ENCODE data around the gene HSPA2. TPM values are rescaled to one million over a fixed set of nuclear protein-coding genes. Genes with fewer than 3 reads are reported as not detected.

The HSPA2 gene
- total and polyA plus RNA-seq, 2 donors (not counting 1 experiment from before 2014, with no cell fraction given) = 3.6 to 19.6 TPM

- Histone ChIP-seq H3K9me3 (ENCODE audit: control extremely low read depth in 1 of 3, control insufficient read depth in 2 of 3, insufficient read depth in 1 of 3, low read length in 2 of 3) (no peaks in the 10 kb centered on the region), H3K27me3 (replicated peaks in 1 of 4; ENCODE audit: control extremely low read depth in 1 of 4, control insufficient read depth in 3 of 4, insufficient read depth in 4 of 4, low read length in 3 of 4) (no peaks in the 10 kb centered on the region), H3K9ac (ENCODE audit: low read length) (no peak overlapping the region), H3K27ac (ENCODE audit: low read length in 2 of 2) (no peak overlapping the region), H3K4me1 (ENCODE audit: control insufficient read depth in 2 of 2, insufficient read depth in 2 of 2, low read length in 2 of 2) (peaks cover 7 to 8% of the 10 kb centered on the region in 2 donors), H4K20me1 (ENCODE audit: control insufficient read depth, insufficient read depth, low read length, poor library complexity, severe bottlenecking) (peaks cover 5% of the 10 kb centered on the region), H2AFZ (ENCODE audit: insufficient read depth, low read depth, low read length, poor library complexity, severe bottlenecking) (no peak overlapping the region), H3K4me2 (replicated peaks; ENCODE audit: low read depth, low read length, poor library complexity, severe bottlenecking) (no peak overlapping the region), H3K36me3 (replicated peaks in 1 of 2; ENCODE audit: control extremely low read depth in 1 of 2, control insufficient read depth in 1 of 2, extremely low read depth in 1 of 2, insufficient read depth in 2 of 2, low read length in 1 of 2) (peaks cover 5 to 24% of the 10 kb centered on the region in 2 experiments), H3K79me2 (ENCODE audit: control insufficient read depth, insufficient read depth, low read length) (peaks cover 85% of the 10 kb centered on the region), H3K4me3 (ENCODE audit: control extremely low read depth in 1 of 5, extremely low read depth in 1 of 5, insufficient read depth in 1 of 5, low read depth in 2 of 5, low read length in 4 of 5) (no peak overlapping the region)
- Mint-ChIP-seq H3K4me3 (no peak overlapping the region), H3K4me1 (peaks cover 30% of the 10 kb centered on the region), H3K27me3 (no peaks in the 10 kb centered on the region), H3K9me3 (ENCODE audit: insufficient read depth) (no peaks in the 10 kb centered on the region), H3K27ac (no peak overlapping the region)
- ChIA-PET CTCF (interaction anchor here (1.0 to 6.6 kb wide), 6 partner anchors 10 to 68 kb away, joined by 3 to 38 read pairs (median 10); no protein-coding TSS in a partner anchor), POLR2A (no interaction called here)
- ATAC-seq (ENCODE audit: low read depth) (no peak), DNase-seq (no peak)
- intact Hi-C loops (cut with micrococcal nuclease) = no loop called here
- no peak for TF ChIP-seq CTCF (IDR thresholded peaks at IDR 0.05)
- TF ChIP-seq EZH2 (IDR thresholded peaks at IDR 0.05; ENCODE audit: borderline replicate concordance, insufficient read depth, low read depth, low read length, poor library complexity, severe bottlenecking) = no peak
Measured at GRCh38 chr14:64495252-64495651, 45.3 kb upstream of the HSPA2 start.

GRCh38 chr14:64496764-64497163 is 43.8 kb upstream of the HSPA2 start:
- CTCF ChIA-PET = interaction anchor here (0.6 to 6.6 kb wide), 10 partner anchors 9 to 1288 kb away, joined by 3 to 38 read pairs (median 4); partner anchors contain the start of gene MTHFD1
- Histone ChIP-seq H3K79me2 (ENCODE audit: control insufficient read depth, insufficient read depth, low read length) (peaks cover 83% of the 10 kb centered on the region), H2AFZ (ENCODE audit: insufficient read depth, low read depth, low read length, poor library complexity, severe bottlenecking) (no peak overlapping the region), H3K4me3 (ENCODE audit: control extremely low read depth in 1 of 5, extremely low read depth in 1 of 5, insufficient read depth in 1 of 5, low read depth in 2 of 5, low read length in 4 of 5) (no peak overlapping the region), H3K27ac (ENCODE audit: low read length in 2 of 2) (no peak overlapping the region), H3K4me2 (replicated peaks; ENCODE audit: low read depth, low read length, poor library complexity, severe bottlenecking) (no peak overlapping the region), H3K27me3 (replicated peaks in 1 of 4; ENCODE audit: control extremely low read depth in 1 of 4, control insufficient read depth in 3 of 4, insufficient read depth in 4 of 4, low read length in 3 of 4) (no peaks in the 10 kb centered on the region), H3K36me3 (replicated peaks in 1 of 2; ENCODE audit: control extremely low read depth in 1 of 2, control insufficient read depth in 1 of 2, extremely low read depth in 1 of 2, insufficient read depth in 2 of 2, low read length in 1 of 2) (peaks cover 0 to 20% of the 10 kb centered on the region in 2 experiments), H3K9ac (ENCODE audit: low read length) (no peak overlapping the region), H3K4me1 (ENCODE audit: control insufficient read depth in 2 of 2, insufficient read depth in 2 of 2, low read length in 2 of 2) (peaks cover 22 to 23% of the 10 kb centered on the region in 2 donors), H3K9me3 (ENCODE audit: control extremely low read depth in 1 of 3, control insufficient read depth in 2 of 3, insufficient read depth in 1 of 3, low read length in 2 of 3) (no peaks in the 10 kb centered on the region), H4K20me1 (ENCODE audit: control insufficient read depth, insufficient read depth, low read length, poor library complexity, severe bottlenecking) (peaks cover 5% of the 10 kb centered on the region)
- Mint-ChIP-seq H3K9me3 (ENCODE audit: insufficient read depth) (no peaks in the 10 kb centered on the region), H3K4me3 (no peak overlapping the region), H3K4me1 (peaks cover 39% of the 10 kb centered on the region), H3K27ac (no peak overlapping the region), H3K27me3 (no peaks in the 10 kb centered on the region)
- TF ChIP-seq EZH2 (IDR thresholded peaks at IDR 0.05; ENCODE audit: borderline replicate concordance, insufficient read depth, low read depth, low read length, poor library complexity, severe bottlenecking) (no peak), CTCF (IDR thresholded peaks at IDR 0.05) (no peak)
- ATAC-seq (ENCODE audit: low read depth) = no peak
- intact Hi-C loops (cut with micrococcal nuclease) = no loop called here
- no peak for DNase-seq
- POLR2A ChIA-PET = interaction anchor here (0.9 kb wide), 1 partner anchor 13 kb away, joined by 3 read pairs; no protein-coding TSS in a partner anchor

Measured in B cell (primary cell).